HFFc6 (cell line): ENCODE measurements around the gene GPR176. TPM values are rescaled to one million over a fixed set of nuclear protein-coding genes. Genes with fewer than 3 reads are reported as not detected.

Experiments used
- DNase-seq: peaks from one replicate; pipeline ENCODE4 v3.0.0-alpha.2; 2018
- H3K27ac Mint-ChIP-seq: 2 replicates; pipeline ENCODE4 v1.8.0; 2020; ENCODE audit warnings: mild to moderate bottlenecking, mixed read lengths
- H3K27me3 Mint-ChIP-seq: 2 replicates; pipeline ENCODE4 v1.8.0; 2021; ENCODE audit warnings: mild to moderate bottlenecking, moderate library complexity, mixed read lengths; ENCODE audit not compliant: insufficient read depth
- H3K36me3 Mint-ChIP-seq: 2 replicates; pipeline ENCODE4 v1.8.0; 2021; ENCODE audit warnings: low read depth, mixed read lengths
- H3K4me1 Mint-ChIP-seq: 2 replicates; pipeline ENCODE4 v1.8.0; 2020; ENCODE audit warnings: low read depth, mixed read lengths
- H3K4me3 Mint-ChIP-seq: 2 replicates; pipeline ENCODE4 v1.8.0; 2020; ENCODE audit warnings: mild to moderate bottlenecking, moderate library complexity, mixed read lengths
- H3K9me3 Mint-ChIP-seq: 2 replicates; pipeline ENCODE4 v1.8.0; 2020; ENCODE audit warnings: mild to moderate bottlenecking, mixed read lengths
- total RNA-seq, 6 experiments: library from RNA; stranded (reverse); fragmentation: NEBNext Ultra II Directional; extraction: Animal tissue kit (Norgen Biotek cat#: 25700); gene quantifications; 2 replicates in 1 of 6; 3 replicates in 5 of 6; pipeline ENCODE4 v1.2.3, GENCODE V29; 2021
- TF ChIP-seq, protein P1 (sequence below): fragments of 200-600 bp; sonication (generic); IDR thresholded peaks from 2 replicates; pipeline ENCODE4 v1.5.0; 2021; ENCODE audit warnings: antibody characterized with exemption, mild to moderate bottlenecking

Gene GPR176
- total RNA-seq, 6 experiments from 2014 or later = 151 to 193 (median 169) TPM

DNA sequence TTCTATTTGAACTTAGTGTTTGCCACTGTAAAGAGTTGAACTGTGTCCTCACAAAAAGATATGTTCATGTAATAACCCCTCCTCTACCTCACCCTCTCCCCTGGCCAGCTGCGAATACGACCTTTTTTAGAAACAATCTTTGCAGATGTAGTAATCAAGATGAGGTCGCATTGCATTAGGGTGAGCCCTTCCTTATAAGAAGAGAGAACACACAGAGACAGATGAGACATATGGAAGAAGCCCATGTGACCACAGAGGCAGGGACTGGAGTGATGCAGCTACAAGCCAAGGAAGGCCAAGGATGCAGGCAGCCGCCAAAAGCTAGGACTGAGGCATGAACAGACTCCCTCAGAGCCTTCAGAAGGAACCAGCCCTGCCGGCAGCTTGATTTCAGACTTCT, 27.6 kb downstream of the GPR176 start:
- Mint-ChIP-seq H3K36me3 (peaks cover 20% of the 10 kb centered on the region), H3K27ac (no peak overlapping the region; the same call in 1 of the 2 replicates), H3K9me3 (no peaks in the 10 kb centered on the region), H3K4me3 (no peak overlapping the region), H3K4me1 (peaks cover 56% of the 10 kb centered on the region), H3K27me3 (no peaks in the 10 kb centered on the region)
- TF ChIP-seq, protein P1, sequence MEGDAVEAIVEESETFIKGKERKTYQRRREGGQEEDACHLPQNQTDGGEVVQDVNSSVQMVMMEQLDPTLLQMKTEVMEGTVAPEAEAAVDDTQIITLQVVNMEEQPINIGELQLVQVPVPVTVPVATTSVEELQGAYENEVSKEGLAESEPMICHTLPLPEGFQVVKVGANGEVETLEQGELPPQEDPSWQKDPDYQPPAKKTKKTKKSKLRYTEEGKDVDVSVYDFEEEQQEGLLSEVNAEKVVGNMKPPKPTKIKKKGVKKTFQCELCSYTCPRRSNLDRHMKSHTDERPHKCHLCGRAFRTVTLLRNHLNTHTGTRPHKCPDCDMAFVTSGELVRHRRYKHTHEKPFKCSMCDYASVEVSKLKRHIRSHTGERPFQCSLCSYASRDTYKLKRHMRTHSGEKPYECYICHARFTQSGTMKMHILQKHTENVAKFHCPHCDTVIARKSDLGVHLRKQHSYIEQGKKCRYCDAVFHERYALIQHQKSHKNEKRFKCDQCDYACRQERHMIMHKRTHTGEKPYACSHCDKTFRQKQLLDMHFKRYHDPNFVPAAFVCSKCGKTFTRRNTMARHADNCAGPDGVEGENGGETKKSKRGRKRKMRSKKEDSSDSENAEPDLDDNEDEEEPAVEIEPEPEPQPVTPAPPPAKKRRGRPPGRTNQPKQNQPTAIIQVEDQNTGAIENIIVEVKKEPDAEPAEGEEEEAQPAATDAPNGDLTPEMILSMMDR = no peak
- no peak for DNase-seq

- H3K9me3 Mint-ChIP-seq = no peaks in the 10 kb centered on the region
- DNase-seq = no peak
- no peaks in the 10 kb centered on the region for H3K27me3 Mint-ChIP-seq
- peaks cover 20% of the 10 kb centered on the region for H3K36me3 Mint-ChIP-seq
- no peak overlapping the region for H3K4me3 Mint-ChIP-seq
- TF ChIP-seq, protein P1 = no peak
- peaks cover 52% of the 10 kb centered on the region for H3K4me1 Mint-ChIP-seq
- peak overlapping the region; percentile 26; the same call in 1 of the 2 replicates for H3K27ac Mint-ChIP-seq
These were observed 29.4 kb downstream of the GPR176 start for GRCh38 chr15:39890621-39891020.

DNA sequence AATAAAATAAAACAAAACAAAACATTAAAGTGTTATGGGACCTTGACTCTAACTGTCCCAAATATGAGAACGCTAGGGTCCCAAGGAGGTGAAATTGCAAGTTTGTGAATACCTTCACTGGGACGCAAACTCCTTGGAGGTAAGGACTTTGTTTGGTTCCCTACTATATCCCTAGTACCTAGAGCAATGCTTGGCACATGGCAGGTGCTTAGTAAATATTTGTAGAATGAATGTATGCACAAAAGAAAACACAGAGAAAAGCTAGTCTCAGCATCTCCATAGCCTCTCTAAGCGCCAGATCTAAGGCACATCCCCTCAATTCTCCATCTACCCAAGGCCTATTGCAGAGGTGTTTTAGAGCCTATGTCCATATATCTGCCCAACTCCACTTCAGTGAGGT, 30.5 kb downstream of the GPR176 start:
- Mint-ChIP-seq H3K27me3 (no peaks in the 10 kb centered on the region), H3K36me3 (peaks cover 15% of the 10 kb centered on the region), H3K4me3 (no peak overlapping the region), H3K27ac (no peak overlapping the region), H3K4me1 (peaks cover 58% of the 10 kb centered on the region), H3K9me3 (no peaks in the 10 kb centered on the region)
- TF ChIP-seq, protein P1 = no peak
- DNase-seq = no peak

- Mint-ChIP-seq H3K9me3 (no peaks in the 10 kb centered on the region), H3K27me3 (no peaks in the 10 kb centered on the region), H3K4me3 (no peak overlapping the region), H3K36me3 (peaks cover 15% of the 10 kb centered on the region), H3K4me1 (peaks cover 66% of the 10 kb centered on the region), H3K27ac (peak overlapping the region; percentile 31)
- TF ChIP-seq, protein P1 = 0 out of 2 replicates have a peak, but pooled peaks have one; percentile 9
- no peak for DNase-seq
These were observed 31.3 kb downstream of the GPR176 start for GRCh38 chr15:39888809-39889208.

GRCh38 chr15:39888243-39888642, 31.8 kb downstream of the GPR176 start:
- Mint-ChIP-seq H3K9me3 (no peaks in the 10 kb centered on the region), H3K27ac (peak overlapping the region; percentile 31), H3K27me3 (no peaks in the 10 kb centered on the region), H3K36me3 (peaks cover 15% of the 10 kb centered on the region), H3K4me1 (peaks cover 69% of the 10 kb centered on the region), H3K4me3 (no peak overlapping the region)
- no peak for DNase-seq
- TF ChIP-seq, protein P1 = no peak

DNA sequence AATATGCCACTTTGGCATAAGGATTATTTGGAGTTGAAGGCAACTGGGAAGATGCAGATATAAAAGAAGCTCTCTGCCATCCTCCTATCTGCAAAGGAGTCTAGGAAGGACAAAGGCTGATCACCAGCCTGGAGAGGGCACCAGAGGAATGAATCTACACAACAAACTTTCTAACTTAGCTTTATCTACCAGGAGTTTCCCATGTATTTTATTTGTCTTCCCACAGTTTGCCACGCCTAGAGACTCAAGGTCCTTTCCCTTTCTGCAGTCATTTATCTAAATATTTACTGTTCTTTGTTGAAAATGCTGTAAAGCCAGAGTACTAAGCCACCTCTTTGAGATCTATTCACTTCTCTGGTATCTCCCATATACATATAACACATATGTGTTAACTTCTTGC, 32.2 kb downstream of the GPR176 start:
- Mint-ChIP-seq H3K9me3 (no peaks in the 10 kb centered on the region), H3K4me1 (peaks cover 69% of the 10 kb centered on the region), H3K27me3 (no peaks in the 10 kb centered on the region), H3K27ac (peak overlapping the region; percentile 31), H3K4me3 (no peak overlapping the region), H3K36me3 (peaks cover 15% of the 10 kb centered on the region)
- TF ChIP-seq, protein P1 = peak; percentile 57; the same call in 1 of the 2 replicates
- DNase-seq = peak; percentile 53
